Measurements from ENCODE around the gene FMNL3. TPM values are rescaled to one million over a fixed set of nuclear protein-coding genes. Genes with fewer than 3 reads are reported as not detected.
A peak's percentile ranks its signal among the peaks of the same experiment; 100 is the strongest.

FMNL3 gene
- total RNA-seq, 1 donor from 2014 or later = 21.1 TPM

- Mint-ChIP-seq H3K9me3 (no peaks in the 10 kb centered on the region), H3K4me3 (no peak overlapping the region), H3K4me1 (ENCODE audit: unreplicated experiment) (peaks cover 17% of the 10 kb centered on the region), H3K27ac (no peak overlapping the region), H3K36me3 (peaks cover 18% of the 10 kb centered on the region), H3K27me3 (no peaks in the 10 kb centered on the region)
- no peak for TF ChIP-seq CTCF (conservative IDR thresholded peaks at IDR 0.05)
- DNase-seq (ENCODE audit: extremely low spot score, unreplicated experiment) = no peak
Observed at GRCh38 chr12:49641748-49642369, 65.3 kb downstream of the FMNL3 start.

- Mint-ChIP-seq H3K27me3 (no peaks in the 10 kb centered on the region), H3K4me1 (ENCODE audit: unreplicated experiment) (peaks cover 15% of the 10 kb centered on the region), H3K4me3 (no peak overlapping the region), H3K36me3 (peaks cover 19% of the 10 kb centered on the region), H3K27ac (peak overlapping the region; percentile 41), H3K9me3 (no peaks in the 10 kb centered on the region)
- DNase-seq (ENCODE audit: extremely low spot score, unreplicated experiment) = no peak
- peak; percentile 77 for TF ChIP-seq CTCF (conservative IDR thresholded peaks at IDR 0.05)
Observed at GRCh38 chr12:49636979-49637755, 70.0 kb downstream of the FMNL3 start.

GRCh38 chr12:49636574-49636973, 70.6 kb downstream of the FMNL3 start:
- no peak overlapping the region for H3K4me3 Mint-ChIP-seq
- no peak for TF ChIP-seq CTCF (conservative IDR thresholded peaks at IDR 0.05)
- peaks cover 24% of the 10 kb centered on the region for H3K36me3 Mint-ChIP-seq
- H3K9me3 Mint-ChIP-seq = no peaks in the 10 kb centered on the region
- DNase-seq (ENCODE audit: extremely low spot score, unreplicated experiment) = no peak
- peaks cover 15% of the 10 kb centered on the region for H3K4me1 Mint-ChIP-seq (ENCODE audit: unreplicated experiment)
- H3K27me3 Mint-ChIP-seq = no peaks in the 10 kb centered on the region
- H3K27ac Mint-ChIP-seq = peak overlapping the region; percentile 41

GRCh38 chr12:49635656-49636055, 71.5 kb downstream of the FMNL3 start:
- Mint-ChIP-seq H3K4me1 (ENCODE audit: unreplicated experiment) (peaks cover 15% of the 10 kb centered on the region), H3K36me3 (peaks cover 24% of the 10 kb centered on the region), H3K4me3 (no peak overlapping the region), H3K27me3 (no peaks in the 10 kb centered on the region), H3K27ac (no peak overlapping the region), H3K9me3 (no peaks in the 10 kb centered on the region)
- TF ChIP-seq CTCF (conservative IDR thresholded peaks at IDR 0.05) = no peak
- DNase-seq (ENCODE audit: extremely low spot score, unreplicated experiment) = no peak

GRCh38 chr12:49635036-49635435, 72.2 kb downstream of the FMNL3 start:
- no peak overlapping the region for H3K27ac Mint-ChIP-seq
- H3K4me1 Mint-ChIP-seq (ENCODE audit: unreplicated experiment) = peaks cover 15% of the 10 kb centered on the region
- TF ChIP-seq CTCF (conservative IDR thresholded peaks at IDR 0.05) = no peak

More at GRCh38 chr12:49635036-49635435, 72.2 kb downstream of the FMNL3 start:
- no peak for DNase-seq (ENCODE audit: extremely low spot score, unreplicated experiment)
- peaks cover 20% of the 10 kb centered on the region for H3K36me3 Mint-ChIP-seq
- no peak overlapping the region for H3K4me3 Mint-ChIP-seq
- no peaks in the 10 kb centered on the region for H3K9me3 Mint-ChIP-seq
- H3K27me3 Mint-ChIP-seq = no peaks in the 10 kb centered on the region

Measured in type B pancreatic cell (in vitro differentiated cells).